SIG-M5 (cell line): ENCODE data around the gene NEK10.

Source experiments
- DNase-seq: peaks from one replicate; lab custom pipeline; 2025; lab: John Stamatoyannopoulos, UW

The NEK10 gene

DNA sequence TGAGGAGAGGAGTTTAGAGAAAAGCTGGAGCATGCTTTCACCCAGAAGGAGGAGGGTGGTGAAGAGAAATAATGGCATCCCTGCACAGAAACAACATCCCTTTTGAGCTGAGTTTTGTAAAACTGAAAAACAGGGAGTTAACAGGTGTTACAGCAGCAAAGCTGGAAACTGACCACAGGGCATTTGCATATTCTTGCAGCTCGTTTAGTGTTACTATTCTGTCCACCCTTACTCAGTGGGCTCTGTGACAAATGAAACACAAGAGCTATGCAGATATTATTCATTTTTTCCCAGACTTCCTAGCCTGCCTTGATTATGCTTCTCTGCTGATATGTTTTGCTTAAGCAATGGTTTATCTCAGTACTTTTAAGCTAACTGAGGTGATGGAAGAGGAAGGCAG, 272.0 kb downstream of the NEK10 start:
- no peak for DNase-seq

GRCh38 chr3:27095553-27096222, 273.5 kb downstream of the NEK10 start:
- DNase-seq, result no peak

DNA sequence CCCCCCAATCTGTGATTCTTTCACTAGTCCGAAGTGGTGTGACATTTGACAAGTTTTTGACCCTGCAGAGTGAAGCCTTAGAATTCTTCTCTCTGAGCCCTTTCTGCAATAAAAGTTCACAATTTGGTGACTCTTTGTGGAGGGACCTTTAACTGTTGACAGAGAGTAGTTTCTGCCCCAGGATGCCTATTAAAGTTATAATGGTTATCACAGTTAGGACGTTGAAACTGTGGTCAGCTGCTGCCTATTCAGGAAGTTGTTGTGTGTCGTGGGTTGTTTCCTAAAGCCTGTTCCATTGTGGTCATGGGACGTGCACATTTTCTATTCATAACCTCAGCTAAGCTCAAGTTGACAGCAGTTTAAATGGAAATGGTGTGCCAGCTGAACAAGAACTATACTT, 274.5 kb downstream of the NEK10 start:
- no peak for DNase-seq

DNA sequence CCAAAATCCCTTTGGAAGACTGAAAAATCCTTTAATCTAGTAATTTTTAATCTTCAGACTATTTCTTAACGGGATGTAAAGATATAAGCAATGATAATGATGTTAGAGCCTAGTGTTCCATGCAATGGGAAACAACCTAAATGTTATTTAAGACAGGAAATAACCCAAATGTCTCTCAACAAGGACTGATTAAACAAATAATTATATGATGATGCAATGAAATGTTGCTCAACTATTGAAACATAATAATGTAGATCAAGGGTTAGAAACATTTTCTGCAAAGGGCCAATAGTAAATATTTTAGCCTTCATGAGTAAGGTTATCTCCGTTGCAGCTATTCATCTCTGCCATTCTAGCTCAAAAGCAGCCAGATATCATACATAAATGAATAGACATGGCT, 275.4 kb downstream of the NEK10 start:
- DNase-seq, result no peak

- DNase-seq, result no peak
These were observed 278.7 kb downstream of the NEK10 start for GRCh38 chr3:27090275-27091041.

DNA sequence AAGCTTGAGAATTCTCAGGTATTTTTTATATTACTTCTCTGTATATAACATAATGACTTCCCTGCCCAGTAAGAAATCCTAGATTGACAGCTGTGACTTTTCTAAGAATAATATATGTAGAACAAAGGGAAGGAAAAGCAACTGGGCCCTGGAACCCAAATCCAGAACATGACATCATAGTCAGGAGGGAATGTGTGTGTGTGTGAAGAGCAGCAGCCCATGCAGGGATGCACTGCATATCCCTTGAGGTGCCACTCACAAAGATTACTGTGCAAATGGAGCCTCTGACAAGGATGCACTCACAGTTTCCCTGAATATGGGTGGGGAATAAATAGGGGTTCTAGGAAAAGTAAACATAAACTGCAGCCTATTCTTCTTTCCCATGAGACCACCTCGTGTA, 279.5 kb downstream of the NEK10 start:
- no peak for DNase-seq

GRCh38 chr3:27089068-27089467, 280.1 kb downstream of the NEK10 start:
- no peak for DNase-seq

DNA sequence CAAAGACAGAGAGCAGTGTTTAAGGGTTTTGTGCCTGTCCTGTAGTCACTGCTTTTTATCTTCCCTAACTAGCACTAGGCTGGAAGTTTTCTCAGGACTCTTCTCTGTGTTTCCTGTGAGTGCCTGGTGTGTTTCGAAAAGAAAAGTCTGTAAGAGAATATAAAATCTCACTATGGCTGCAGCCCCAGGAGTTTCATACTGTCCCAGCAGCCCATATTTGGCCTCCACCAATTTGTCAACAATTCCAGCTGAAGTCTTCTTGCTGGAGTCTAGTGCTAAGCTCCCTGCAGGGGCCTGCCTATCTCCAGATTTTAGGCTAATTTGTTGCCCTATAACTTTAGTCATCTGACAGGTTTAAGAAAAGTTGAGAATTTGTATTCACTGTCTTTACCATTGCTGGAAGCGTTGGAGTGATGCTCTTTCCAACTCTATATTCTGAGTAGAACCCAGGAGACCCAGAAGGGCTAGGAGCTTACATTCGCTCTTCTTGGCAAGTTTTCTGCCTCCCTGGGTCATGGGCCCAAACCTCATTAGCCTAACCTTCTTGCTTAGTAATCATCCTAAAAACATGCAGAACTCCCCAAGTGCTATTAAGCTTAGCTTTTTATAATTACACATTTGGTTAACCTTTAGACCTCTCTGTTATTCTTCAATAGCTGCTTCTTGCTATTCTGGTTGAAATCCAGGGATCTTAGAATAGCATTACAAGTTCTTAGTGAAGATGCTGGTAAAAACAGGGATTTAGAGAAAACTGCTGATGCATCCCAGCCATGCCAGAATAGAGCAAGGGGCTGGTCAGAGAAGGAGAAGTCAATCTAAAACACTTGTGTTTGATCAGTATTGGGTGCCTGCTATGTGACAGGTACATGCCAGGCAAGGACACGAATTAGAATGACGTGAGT, 283.1 kb downstream of the NEK10 start:
- no peak for DNase-seq

DNA sequence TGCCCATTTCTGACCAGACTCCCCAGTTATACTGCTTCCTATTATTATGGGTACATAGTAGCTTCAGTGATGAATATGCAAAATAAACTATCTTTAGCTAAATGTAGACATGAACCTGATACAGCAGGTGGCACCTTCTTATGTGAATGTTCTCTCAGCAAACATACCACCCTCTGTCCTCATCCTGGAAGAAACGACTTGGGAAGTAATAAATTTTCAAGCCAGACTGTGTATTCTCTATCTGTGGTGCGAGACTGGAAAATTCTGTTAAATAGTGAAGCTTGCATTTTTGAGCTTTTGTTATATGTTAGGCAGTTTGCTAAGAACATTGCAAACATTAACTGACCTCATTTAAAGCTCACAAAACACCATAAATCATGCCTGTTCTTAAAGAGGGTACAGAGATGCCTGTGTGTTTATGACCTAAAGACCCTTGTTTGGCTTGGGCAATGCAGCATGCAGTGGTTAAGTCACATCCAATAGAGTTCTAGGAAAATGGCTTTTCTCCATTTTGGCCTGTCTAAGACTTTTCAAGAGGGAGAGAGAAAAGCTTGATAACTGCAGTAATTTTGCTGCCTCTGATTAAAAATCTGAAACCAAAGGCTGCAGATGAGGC, 287.1 kb downstream of the NEK10 start:
- no peak for DNase-seq

DNA sequence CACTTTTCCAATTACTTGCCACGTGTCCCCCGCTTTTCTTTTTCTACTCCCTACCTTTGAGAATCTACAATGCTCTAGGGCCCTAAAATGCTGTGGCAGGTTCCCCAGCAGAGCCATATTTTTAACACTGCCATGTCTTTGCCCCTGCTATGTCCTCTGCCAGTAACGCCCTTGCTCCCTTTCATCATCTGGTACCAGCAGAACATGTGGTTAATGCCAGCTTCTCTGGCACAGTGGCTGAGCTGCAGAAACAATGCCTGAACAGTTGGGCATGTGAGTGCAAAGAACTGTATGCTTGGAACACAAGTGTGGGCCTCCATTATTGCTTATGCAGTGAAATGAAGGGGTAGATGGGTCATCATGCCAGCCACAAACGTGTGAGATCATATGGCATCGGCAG, 287.6 kb downstream of the NEK10 start:
- no peak for DNase-seq

DNA sequence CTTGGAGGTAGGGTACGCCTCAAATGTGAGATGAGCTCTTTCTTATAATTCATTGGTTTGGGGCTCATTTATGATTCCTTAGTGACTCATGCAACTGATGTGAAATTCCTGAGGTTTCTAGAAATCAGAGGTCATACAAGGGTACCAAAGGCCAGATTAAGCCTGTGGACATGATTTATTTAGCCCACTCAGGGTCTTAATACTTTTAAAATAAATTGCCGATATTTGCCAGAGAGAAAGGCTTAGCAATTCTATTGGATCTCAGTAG, 289.0 kb downstream of the NEK10 start:
- no peak for DNase-seq

GRCh38 chr3:27079427-27080257, 289.5 kb downstream of the NEK10 start:
- DNase-seq, result no peak

DNA sequence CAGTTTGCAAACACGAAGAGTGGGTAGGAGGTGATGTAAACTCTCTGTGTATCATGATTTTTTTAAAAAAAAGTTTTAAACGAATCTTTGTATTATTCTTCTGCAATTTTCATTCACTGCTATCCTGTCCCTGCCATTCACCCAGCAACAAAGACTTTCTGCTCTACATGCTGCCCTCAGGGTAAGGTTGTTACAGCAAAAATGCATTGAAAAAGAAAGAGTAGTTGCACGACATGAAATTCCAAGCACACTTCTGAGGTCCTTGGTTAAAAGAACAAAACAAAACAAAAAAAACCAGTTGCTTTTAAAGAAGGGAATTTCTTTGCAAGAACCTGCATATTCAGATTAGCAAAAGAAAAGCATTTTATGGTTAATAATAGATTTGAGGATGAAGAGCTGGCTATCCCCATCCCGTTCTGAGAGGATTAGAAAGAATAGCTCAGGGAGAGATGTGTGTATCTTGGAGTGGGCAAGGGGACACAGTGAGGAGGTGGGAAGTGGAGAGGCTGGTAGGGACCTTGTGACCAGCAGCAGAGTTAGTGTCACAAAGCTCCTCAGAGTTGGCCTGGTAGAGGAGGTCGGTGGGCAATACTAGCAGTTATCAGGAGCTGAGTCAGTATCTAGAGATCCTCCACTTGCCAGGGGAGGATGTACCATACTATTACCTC, 290.8 kb downstream of the NEK10 start:
- DNase-seq, result no peak

DNA sequence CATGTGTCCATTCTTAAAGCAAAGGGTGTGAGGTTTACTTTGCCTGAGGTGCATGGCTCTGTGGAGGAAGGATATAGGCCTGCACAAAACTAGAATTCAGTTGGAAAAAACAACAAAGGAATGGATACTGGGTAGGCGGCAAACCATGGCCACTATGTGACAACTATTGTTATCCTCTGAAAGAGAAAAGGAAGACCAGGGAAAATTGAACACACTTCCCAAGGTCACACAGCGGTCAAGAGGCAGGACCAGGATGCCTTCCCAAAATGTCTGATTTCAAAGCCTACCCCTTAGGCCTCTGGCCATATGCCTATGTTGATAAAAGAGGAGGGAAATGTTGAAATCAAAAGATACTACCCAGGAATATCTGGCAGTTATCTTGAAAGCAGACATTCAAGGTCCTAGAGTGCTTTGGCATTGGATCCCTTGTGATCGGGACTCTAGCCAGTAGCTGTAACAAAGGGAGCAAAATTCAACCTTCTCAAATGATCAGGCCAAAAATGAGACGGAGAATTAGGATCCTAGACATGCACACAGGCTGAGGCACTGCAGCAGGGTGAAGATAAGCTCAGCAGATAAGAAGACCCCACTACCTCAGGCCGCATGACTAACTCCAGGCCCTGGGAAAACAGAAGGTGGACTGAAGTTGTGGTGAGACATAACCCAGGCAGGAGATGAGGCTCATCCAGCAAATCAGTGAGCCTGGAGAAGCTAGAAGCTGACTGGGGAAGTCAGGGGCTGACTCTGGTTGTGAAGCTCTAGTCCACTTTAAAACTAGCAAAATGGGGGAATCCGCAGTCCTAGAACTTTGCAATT, 292.2 kb downstream of the NEK10 start:
- DNase-seq, result no peak

- no peak for DNase-seq
These were observed 294.3 kb downstream of the NEK10 start for GRCh38 chr3:27074914-27075313.

- no peak for DNase-seq
These were observed 295.3 kb downstream of the NEK10 start for GRCh38 chr3:27073912-27074311.

GRCh38 chr3:27072810-27073651, 296.2 kb downstream of the NEK10 start:
- DNase-seq, result no peak

DNA sequence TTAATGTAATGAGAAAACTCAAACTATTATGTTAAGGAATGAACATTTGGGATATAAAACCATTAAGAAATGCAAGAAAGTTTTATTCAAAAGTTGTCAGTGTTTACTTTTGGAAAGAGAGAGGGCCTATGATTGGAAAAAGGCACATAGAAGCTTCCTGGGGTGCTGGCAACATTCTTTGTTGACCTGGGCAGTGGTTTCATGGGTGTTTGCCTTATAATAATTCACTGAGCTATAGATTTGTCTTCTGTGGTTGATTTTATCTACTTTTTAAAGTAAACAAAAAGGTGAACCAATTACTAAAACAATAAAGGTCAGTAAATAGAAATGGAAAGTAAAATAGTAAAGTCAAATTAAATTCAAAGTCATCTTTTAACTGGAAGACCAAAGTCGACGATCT, 308.8 kb downstream of the NEK10 start:
- no peak for DNase-seq
